ENCODE measurements around the gene FTCD. TPM values are rescaled to one million over a fixed set of nuclear protein-coding genes. Genes with fewer than 3 reads are reported as not detected.

The FTCD gene
- total and polyA plus RNA-seq, 9 of the 15 experiments (the other 6 are each of a cell fraction or from before 2014, with no cell fraction given), result 0.11 to 1.6 (median 0.67) TPM; not detected in 5

GRCh38 chr21:46199436-46200373, 44.3 kb upstream of the FTCD start (continued):
- TF ChIP-seq CREBBP (IDR thresholded peaks at IDR 0.05; ENCODE audit: low read depth, low read length) (no peak), ARHGAP35 (IDR thresholded peaks at IDR 0.05; ENCODE audit: partially characterized antibody) (no peak), NFIC (IDR thresholded peaks at IDR 0.05) (peak; percentile 38), GTF2F1 (IDR thresholded peaks at IDR 0.05; ENCODE audit: low read depth, low read length) (no peak), NR0B1 (IDR thresholded peaks at IDR 0.05; ENCODE audit: partially characterized antibody) (no peak), ZNF146 (CRISPR knock-in tag; IDR thresholded peaks at IDR 0.05; ENCODE audit: unreplicated experiment) (peak; percentile 20), TCF7 (IDR thresholded peaks at IDR 0.05; ENCODE audit: borderline replicate concordance) (no peak), ZBTB8A (IDR thresholded peaks at IDR 0.05; ENCODE audit: partially characterized antibody) (no peak), KDM5B (IDR thresholded peaks at IDR 0.05; ENCODE audit: insufficient replicate concordance, low read depth, low read length) (no peak), GATAD2A (IDR thresholded peaks at IDR 0.05) (no peak), ZNF507 (tag; conservative IDR thresholded peaks at IDR 0.05) (no peak), GABPA (tag; conservative IDR thresholded peaks at IDR 0.05; ENCODE audit: low read depth) (no peak)
